HG03571 (cell line): Measurements from ENCODE around the gene OSBPL8.
"Not testable (repeated sequence)": the region's sequence is repeated elsewhere in the genome, so short reads cannot be mapped to it uniquely, and the experiment has no call there.

Experiments
- ATAC-seq: cut with Tn5 transposase; IDR thresholded peaks from one replicate; pipeline ENCODE4 v1.9.1; 2021; ENCODE audit not compliant: unreplicated experiment

Gene OSBPL8

GRCh38 chr12:76426160-76426559 is 133.4 kb downstream of the OSBPL8 start:
- no peak for ATAC-seq

GRCh38 chr12:76424941-76425340 is 134.6 kb downstream of the OSBPL8 start:
- ATAC-seq: no peak

- no peak for ATAC-seq
Observed at GRCh38 chr12:76422543-76423438, 136.8 kb downstream of the OSBPL8 start.

GRCh38 chr12:76422154-76422542 is 137.4 kb downstream of the OSBPL8 start:
- ATAC-seq: no peak

- no peak for ATAC-seq
Observed at GRCh38 chr12:76421046-76421445, 138.5 kb downstream of the OSBPL8 start.

GRCh38 chr12:76420222-76420621 is 139.3 kb downstream of the OSBPL8 start:
- no peak for ATAC-seq

GRCh38 chr12:76417116-76417515 is 142.5 kb downstream of the OSBPL8 start:
- no peak for ATAC-seq

- ATAC-seq: no peak
Observed at GRCh38 chr12:76413121-76413520, 146.4 kb downstream of the OSBPL8 start.

GRCh38 chr12:76410781-76411180 is 148.8 kb downstream of the OSBPL8 start:
- no peak for ATAC-seq

- ATAC-seq: no peak
Observed at GRCh38 chr12:76410371-76410770, 149.2 kb downstream of the OSBPL8 start.

GRCh38 chr12:76409074-76409473 is 150.5 kb downstream of the OSBPL8 start:
- no peak for ATAC-seq

GRCh38 chr12:76407710-76408109 is 151.9 kb downstream of the OSBPL8 start:
- no peak for ATAC-seq

- ATAC-seq: no peak
Observed at GRCh38 chr12:76402259-76402658, 157.3 kb downstream of the OSBPL8 start.

GRCh38 chr12:76400136-76400535 is 159.4 kb downstream of the OSBPL8 start:
- ATAC-seq: no peak

- no peak for ATAC-seq
Observed at GRCh38 chr12:76399040-76399439, 160.5 kb downstream of the OSBPL8 start.

GRCh38 chr12:76398106-76398505 is 161.5 kb downstream of the OSBPL8 start:
- ATAC-seq: no peak

GRCh38 chr12:76391461-76391860 is 168.1 kb downstream of the OSBPL8 start:
- no peak for ATAC-seq

GRCh38 chr12:76387614-76388013 is 172.0 kb downstream of the OSBPL8 start:
- no peak for ATAC-seq

- no peak for ATAC-seq
Observed at GRCh38 chr12:76384560-76384959, 175.0 kb downstream of the OSBPL8 start.

- no peak for ATAC-seq
Observed at GRCh38 chr12:76383988-76384387, 175.6 kb downstream of the OSBPL8 start.

GRCh38 chr12:76379261-76379660 is 180.3 kb downstream of the OSBPL8 start:
- no peak for ATAC-seq

GRCh38 chr12:76376876-76377275 is 182.7 kb downstream of the OSBPL8 start:
- not testable (repeated sequence) for ATAC-seq

GRCh38 chr12:76375939-76376338 is 183.6 kb downstream of the OSBPL8 start:
- ATAC-seq: no peak
